Neuronal stem cell (in vitro differentiated cells): ENCODE data around the gene CROCC.
A peak's percentile ranks its signal among the peaks of the same experiment; 100 is the strongest.

Experiments used
- DNase-seq: peaks from one replicate; pipeline ENCODE4 v3.0.0-alpha.2; 2013; ENCODE audit warnings: low spot score
- H2AFZ ChIP-seq: one replicate; pipeline ENCODE4 v1.6.1; 2013; ENCODE audit warnings: mild to moderate bottlenecking, low read length, inconsistent platforms
- H2AK5ac ChIP-seq: 2 replicates; pipeline ENCODE4 v1.6.1; 2013; ENCODE audit warnings: low read depth, mild to moderate bottlenecking, inconsistent platforms, low read length, moderate library complexity, mixed read lengths
- H2BK120ac ChIP-seq: 2 replicates; pipeline ENCODE4 v1.6.1; 2013; ENCODE audit warnings: low read depth, mild to moderate bottlenecking, inconsistent platforms, low read length, moderate library complexity, mixed read lengths
- H2BK12ac ChIP-seq: one replicate; pipeline ENCODE4 v1.6.1; 2013; ENCODE audit warnings: low read length, inconsistent platforms
- H2BK15ac ChIP-seq: 2 replicates; pipeline ENCODE4 v1.6.1; 2013; ENCODE audit warnings: mild to moderate bottlenecking, low read length, inconsistent platforms, mixed read lengths
- H2BK5ac ChIP-seq: one replicate; pipeline ENCODE4 v1.6.1; 2013; ENCODE audit warnings: inconsistent platforms, mild to moderate bottlenecking, low read length, moderate library complexity
- H3K14ac ChIP-seq: one replicate; pipeline ENCODE4 v1.6.1; 2013; ENCODE audit warnings: low read length, inconsistent platforms
- H3K18ac ChIP-seq: 2 replicates; pipeline ENCODE4 v1.6.1; 2013; ENCODE audit warnings: low read length, inconsistent platforms
- H3K23ac ChIP-seq: 2 replicates; pipeline ENCODE4 v1.6.1; 2013; ENCODE audit warnings: low read depth, mild to moderate bottlenecking, mixed read lengths, low read length, inconsistent platforms; ENCODE audit not compliant: poor library complexity
- H3K27ac ChIP-seq: replicated peaks from 3 replicates; pipeline ENCODE4 v1.5.1; 2013; ENCODE audit warnings: low read length, inconsistent platforms
- H3K27me3 ChIP-seq, 3 experiments: 2 replicates each; pipeline ENCODE4 v1.6.1; 2013; ENCODE audit warnings: low read length in 3 of 3, mild to moderate bottlenecking in 2 of 3, inconsistent platforms in 1 of 3, low read depth in 1 of 3, mixed read lengths in 1 of 3, moderate library complexity in 1 of 3; ENCODE audit not compliant: control insufficient read depth in 3 of 3, insufficient read depth in 3 of 3
- H3K36me3 ChIP-seq, 2 donors: replicated peaks in 1 of 2; 2 replicates each; pipeline ENCODE4 v1.6.1; 2013; ENCODE audit warnings: low read length in 2 of 2; ENCODE audit not compliant: control insufficient read depth in 2 of 2, insufficient read depth in 2 of 2
- H3K4ac ChIP-seq: 2 replicates; pipeline ENCODE4 v1.6.1; 2013; ENCODE audit warnings: inconsistent platforms, mild to moderate bottlenecking, low read length, moderate library complexity
- H3K4me1 ChIP-seq, 2 donors: 1 replicate in 1 of 2; 2 replicates in 1 of 2; pipeline ENCODE4 v1.6.1; 2013; ENCODE audit warnings: low read length in 2 of 2, low read depth in 1 of 2; ENCODE audit not compliant: control insufficient read depth in 2 of 2, insufficient read depth in 1 of 2
- H3K4me2 ChIP-seq: one replicate; pipeline ENCODE4 v1.6.1; 2013; ENCODE audit warnings: mild to moderate bottlenecking, low read length, inconsistent platforms; ENCODE audit not compliant: insufficient read depth, poor library complexity, severe bottlenecking
- H3K4me3 ChIP-seq, 2 donors: 2 replicates each; pipeline ENCODE4 v1.5.1; 2013; ENCODE audit warnings: low read length in 2 of 2, mild to moderate bottlenecking in 2 of 2, inconsistent platforms in 1 of 2, moderate library complexity in 1 of 2
- H3K79me1 ChIP-seq: one replicate; pipeline ENCODE4 v1.6.1; 2013; ENCODE audit warnings: low read depth, mild to moderate bottlenecking, inconsistent platforms, low read length, moderate library complexity
- H3K9ac ChIP-seq: one replicate; pipeline ENCODE4 v1.6.1; 2013; ENCODE audit warnings: mild to moderate bottlenecking, low read depth, low read length, inconsistent platforms; ENCODE audit not compliant: poor library complexity
- H3K9me3 ChIP-seq, 2 donors: replicated peaks in 1 of 2; 2 replicates each; pipeline versions ENCODE3 to v1.6.1; 2013; ENCODE audit warnings: low read length in 2 of 2, mild to moderate bottlenecking in 2 of 2, inconsistent platforms in 1 of 2, low read depth in 1 of 2, mixed read lengths in 1 of 2, moderate library complexity in 1 of 2; ENCODE audit not compliant: control insufficient read depth in 2 of 2, insufficient read depth in 1 of 2
- H4K8ac ChIP-seq: one replicate; pipeline ENCODE4 v1.6.1; 2013; ENCODE audit warnings: low read depth, mild to moderate bottlenecking, inconsistent platforms, low read length, moderate library complexity
- H4K91ac ChIP-seq: one replicate; pipeline ENCODE4 v1.6.1; 2013; ENCODE audit warnings: low read length, low read depth, mild to moderate bottlenecking, inconsistent platforms; ENCODE audit not compliant: poor library complexity
- WGBS, 2 donors: extraction: QIAGEN DNeasy Blood & Tissue Kit; methylation state at CpG; one replicate each; pipeline ENCODE4 v1.1.7; 2013; ENCODE audit warnings: missing lambda C conversion rate in 2 of 2, mixed read lengths in 1 of 2; ENCODE audit not compliant: insufficient read length in 2 of 2, insufficient replicate concordance in 1 of 2; ENCODE audit errors: extremely low coverage in 2 of 2; 5-methylcytosine and 5-hydroxymethylcytosine counted together

Gene CROCC

DNA sequence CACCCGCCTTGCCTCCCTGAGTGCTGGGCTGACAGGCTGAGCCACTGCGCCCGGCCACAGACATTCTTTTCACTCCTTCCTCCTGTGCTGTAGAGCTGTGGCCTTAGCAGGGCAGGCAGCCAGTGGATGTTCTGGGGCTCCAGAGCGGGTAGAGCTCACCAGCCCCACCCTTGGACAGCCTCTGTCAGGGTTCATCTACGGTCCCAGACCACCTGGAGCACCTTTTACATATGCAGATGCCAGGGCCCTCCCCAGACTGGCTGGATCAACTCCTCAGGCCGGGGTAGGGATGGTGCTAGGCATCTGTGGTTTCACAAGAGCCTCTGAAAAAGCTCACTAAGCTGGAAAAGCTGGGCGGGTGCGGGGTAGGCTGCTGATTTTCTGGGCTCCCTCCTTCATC, 85.4 kb downstream of the CROCC start:
- no CpG with 5 or more reads among the region's 8 CpGs for WGBS, 2 donors
- Histone ChIP-seq H3K4ac (no peak overlapping the region), H3K36me3 (peaks cover 16 to 29% of the 10 kb centered on the region in 2 donors), H4K8ac (peak overlapping the region; percentile 82), H2BK120ac (no peak overlapping the region), H2AFZ (no peak overlapping the region), H3K4me3 (no peak overlapping the region), H4K91ac (no peak overlapping the region), H3K14ac (no peak overlapping the region), H2AK5ac (no peak overlapping the region), H2BK12ac (no peak overlapping the region), H2BK5ac (no peak overlapping the region), H3K23ac (no peak overlapping the region), H3K9ac (peak overlapping the region; percentile 44), H3K79me1 (peaks cover 2% of the 10 kb centered on the region), H3K27me3 (peaks cover 0 to 2% (median 0%) of the 10 kb centered on the region in 3 experiments), H3K27ac (no peak overlapping the region), H2BK15ac (no peak overlapping the region), H3K4me2 (no peak overlapping the region), H3K9me3 (no peaks in the 10 kb centered on the region), H3K18ac (no peak overlapping the region), H3K4me1 (peaks cover 6 to 7% of the 10 kb centered on the region in 2 donors)
- no peak for DNase-seq

DNA sequence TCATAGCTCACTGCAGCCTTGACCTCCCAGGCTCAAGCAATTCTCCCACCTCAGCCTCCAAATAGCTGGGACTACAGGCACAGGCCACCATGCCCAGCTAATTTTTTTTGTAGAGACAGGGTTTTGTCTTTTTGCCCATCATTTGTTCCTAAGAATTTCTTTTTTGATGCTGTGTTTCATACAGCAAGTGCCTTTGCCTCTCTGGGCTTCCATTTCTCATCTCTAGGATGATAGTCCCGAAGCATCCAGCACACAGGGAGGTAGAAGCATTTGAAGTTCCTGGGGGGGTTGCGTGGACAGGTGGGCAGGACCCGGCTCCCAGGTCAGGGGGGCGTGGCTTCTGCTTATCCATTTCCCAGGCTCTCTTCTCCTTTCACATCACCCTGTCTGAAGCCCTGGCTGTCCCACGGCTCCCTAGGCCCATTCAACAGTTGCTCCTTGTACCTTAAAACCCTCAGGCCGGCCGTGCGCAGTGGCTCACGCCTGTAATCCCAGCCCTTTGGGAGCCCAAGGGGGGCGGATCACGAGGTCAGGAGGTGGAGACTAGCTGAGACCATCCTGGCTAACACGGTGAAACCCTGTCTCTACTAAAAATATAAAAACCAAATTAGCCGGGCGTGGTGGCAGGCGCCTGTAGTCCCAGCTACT, 86.6 kb downstream of the CROCC start:
- Histone ChIP-seq H2BK12ac (no peak overlapping the region), H2BK120ac (no peak overlapping the region), H2AFZ (no peak overlapping the region), H2BK15ac (no peak overlapping the region), H3K79me1 (no peaks in the 10 kb centered on the region), H3K4me2 (no peak overlapping the region), H3K27me3 (peaks cover 0 to 3% (median 2%) of the 10 kb centered on the region in 3 experiments), H3K4me1 (peaks cover 11 to 15% of the 10 kb centered on the region in 2 donors), H3K18ac (no peak overlapping the region), H3K9ac (no peak overlapping the region), H3K4ac (no peak overlapping the region), H2AK5ac (no peak overlapping the region), H3K27ac (no peak overlapping the region), H3K4me3 (no peak overlapping the region), H3K9me3 (no peaks in the 10 kb centered on the region), H3K14ac (no peak overlapping the region), H3K23ac (no peak overlapping the region), H3K36me3 (peaks cover 10 to 18% of the 10 kb centered on the region in 2 donors), H4K8ac (no peak overlapping the region), H4K91ac (no peak overlapping the region), H2BK5ac (no peak overlapping the region)
- no peak for DNase-seq
- WGBS, 2 donors, result no CpG with 5 or more reads among the region's 15 CpGs

- WGBS, 2 donors, result no CpG with 5 or more reads among the region's 4 CpGs
- Histone ChIP-seq H2BK15ac (no peak overlapping the region), H3K23ac (no peak overlapping the region), H4K8ac (no peak overlapping the region), H3K18ac (no peak overlapping the region), H3K4me1 (peaks cover 11 to 18% of the 10 kb centered on the region in 2 donors), H2BK5ac (no peak overlapping the region), H2AK5ac (no peak overlapping the region), H3K36me3 (peaks cover 2 to 8% of the 10 kb centered on the region in 2 donors), H3K27ac (no peak overlapping the region), H2BK12ac (no peak overlapping the region), H3K4ac (no peak overlapping the region), H3K27me3 (peaks cover 0 to 3% (median 2%) of the 10 kb centered on the region in 3 experiments), H2BK120ac (no peak overlapping the region), H4K91ac (no peak overlapping the region), H2AFZ (no peak overlapping the region), H3K9ac (no peak overlapping the region), H3K4me2 (no peak overlapping the region), H3K9me3 (no peaks in the 10 kb centered on the region), H3K79me1 (no peaks in the 10 kb centered on the region), H3K14ac (no peak overlapping the region), H3K4me3 (no peak overlapping the region)
- DNase-seq, result no peak
Observed at GRCh38 chr1:17009706-17010105, 88.0 kb downstream of the CROCC start.

DNA sequence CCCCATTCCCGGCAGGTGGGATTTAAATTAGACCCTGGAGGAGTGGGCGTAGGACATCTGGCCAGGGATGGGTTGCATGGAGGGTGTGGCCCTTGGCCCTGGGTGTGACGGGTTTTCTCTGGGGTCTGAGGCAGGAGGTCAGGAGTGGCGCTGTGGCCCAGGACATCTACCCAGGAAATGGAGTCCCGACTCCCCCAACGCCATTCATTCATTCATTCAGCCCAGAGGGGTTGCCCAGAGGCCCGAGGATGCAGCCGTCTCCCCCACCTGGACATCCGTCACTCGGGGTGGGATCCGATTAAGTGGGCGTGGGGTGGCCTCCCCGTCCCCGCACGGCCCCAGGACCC, 89.3 kb downstream of the CROCC start:
- peak overlapping the region; percentile 86 for H3K18ac ChIP-seq
- peak overlapping the region; percentile 20 for H2BK15ac ChIP-seq
- H3K9me3 ChIP-seq, result no peaks in the 10 kb centered on the region
- peaks cover 13 to 20% of the 10 kb centered on the region in 2 donors for H3K4me1 ChIP-seq
- peak overlapping the region; percentile 72 to 92 for H3K4me3 ChIP-seq
- no peak overlapping the region for H3K27ac ChIP-seq
- no peak overlapping the region for H4K91ac ChIP-seq
- no peak overlapping the region for H2BK5ac ChIP-seq
- peak overlapping the region; percentile 93 for H2AFZ ChIP-seq
- no peak overlapping the region for H2BK12ac ChIP-seq
- no peaks in the 10 kb centered on the region for H3K36me3 ChIP-seq
- DNase-seq, result no peak
- H3K23ac ChIP-seq, result peak overlapping the region; percentile 74
- peak overlapping the region; percentile 77 for H3K9ac ChIP-seq
- H3K27me3 ChIP-seq, result peaks cover 0 to 3% (median 2%) of the 10 kb centered on the region in 3 experiments
- H3K4ac ChIP-seq, result no peak overlapping the region
- no peaks in the 10 kb centered on the region for H3K79me1 ChIP-seq
- H3K4me2 ChIP-seq, result peak overlapping the region; percentile 84
- peak overlapping the region; percentile 87 for H3K14ac ChIP-seq
- no CpG with 5 or more reads among the region's 15 CpGs for WGBS, 2 donors
- H2BK120ac ChIP-seq, result no peak overlapping the region
- H4K8ac ChIP-seq, result no peak overlapping the region
- peak overlapping the region; percentile 8 for H2AK5ac ChIP-seq
